ENCODE results near the gene ZBTB24. TPM values are rescaled to one million over a fixed set of nuclear protein-coding genes. Genes with fewer than 3 reads are reported as not detected.

Gene ZBTB24
- total and polyA plus RNA-seq, 2 of the 13 experiments (the other 11 are each of a cell fraction or from before 2014, with no cell fraction given): 1.5 to 6.2 TPM

GRCh38 chr6:109440331-109441068 lies 42.5 kb downstream of the ZBTB24 start, which contains the start of the genes PPIL6 and SMPD2 (continued):
- TF ChIP-seq ELF3 (CRISPR knock-in tag; IDR thresholded peaks at IDR 0.05): peak; percentile 73; the same call in 1 of the 2 replicates
- no peak for TF ChIP-seq ZNF691 (CRISPR knock-in tag; IDR thresholded peaks at IDR 0.05; ENCODE audit: borderline replicate concordance, low read depth)
- peak; percentile 67; the same call in 1 of the 2 replicates for TF ChIP-seq ZNF772 (CRISPR knock-in tag; IDR thresholded peaks at IDR 0.05)
- TF ChIP-seq ZBTB7B (CRISPR knock-in tag; IDR thresholded peaks at IDR 0.05): peak; percentile 76; the same call in 1 of the 2 replicates
- no peak for TF ChIP-seq ZFP36L1 (CRISPR knock-in tag; IDR thresholded peaks at IDR 0.05)
- TF ChIP-seq FOXA1 (IDR thresholded peaks at IDR 0.05): no peak
- TF ChIP-seq FOXA1 (CRISPR knock-in tag; IDR thresholded peaks at IDR 0.05): no peak
- TF ChIP-seq KLF15 (CRISPR knock-in tag; IDR thresholded peaks at IDR 0.05; ENCODE audit: borderline replicate concordance): peak; percentile 62; the same call in 1 of the 2 replicates
- peak; percentile 93; the same call in 1 of the 2 replicates for TF ChIP-seq ZNF30 (CRISPR knock-in tag; IDR thresholded peaks at IDR 0.05)
- no peak for TF ChIP-seq IKZF4 (CRISPR knock-in tag; IDR thresholded peaks at IDR 0.05; ENCODE audit: borderline replicate concordance, low read depth, not compliant biosample characterization)
- 0 out of 2 replicates have a peak, but pooled peaks have one; percentile 6 for TF ChIP-seq ESRRA (CRISPR knock-in tag; IDR thresholded peaks at IDR 0.05; ENCODE audit: low read depth)
- TF ChIP-seq ZNF839 (CRISPR knock-in tag; IDR thresholded peaks at IDR 0.05; ENCODE audit: borderline replicate concordance): no peak
- TF ChIP-seq GABPB1 (CRISPR knock-in tag; IDR thresholded peaks at IDR 0.05): peak; percentile 74; the same call in 1 of the 2 replicates
- TF ChIP-seq IRF9 (CRISPR knock-in tag; IDR thresholded peaks at IDR 0.05; ENCODE audit: borderline replicate concordance): peak; percentile 91; the same call in 1 of the 2 replicates
- TF ChIP-seq ELK4 (CRISPR knock-in tag; IDR thresholded peaks at IDR 0.05; ENCODE audit: borderline replicate concordance): no peak; the same call in 1 of the 2 replicates
- TF ChIP-seq ZNF18 (CRISPR knock-in tag; IDR thresholded peaks at IDR 0.05; ENCODE audit: insufficient replicate concordance): no peak
- no peak for TF ChIP-seq PCBP1 (IDR thresholded peaks at IDR 0.05; ENCODE audit: borderline replicate concordance, low read depth, low read length)
- TF ChIP-seq ATRX (CRISPR knock-in tag; IDR thresholded peaks at IDR 0.05; ENCODE audit: borderline replicate concordance): no peak
- TF ChIP-seq PHF8 (CRISPR knock-in tag; IDR thresholded peaks at IDR 0.05): peak; percentile 91
- no peak for TF ChIP-seq ZNF280D (CRISPR knock-in tag; IDR thresholded peaks at IDR 0.05)
- TF ChIP-seq ZSCAN22 (CRISPR knock-in tag; IDR thresholded peaks at IDR 0.05): 0 out of 2 replicates have a peak, but pooled peaks have one; percentile 23
